CD4-positive, CD25-positive, alpha-beta regulatory T cell (primary cell): ENCODE results near the gene RAD51AP2. TPM values are rescaled to one million over a fixed set of nuclear protein-coding genes. Genes with fewer than 3 reads are reported as not detected.

ENCODE experiments used
- ATAC-seq, 2 donors: fragments of 150-1000 bp; cut with Tn5 transposase; one replicate each; pipeline ENCODE4 v1.10.0; 2021; ENCODE audit warnings: low read depth in 2 of 2, moderate number of reproducible peaks in 2 of 2, moderate library complexity in 1 of 2
- DNase-seq, 3 donors: peaks; one replicate each; pipeline versions ENCODE4 v3.0.0 to v3.0.0-alpha.2; 2012 to 2022; ENCODE audit warnings: mixed read lengths in 1 of 3
- H3K27ac ChIP-seq: one replicate; pipeline ENCODE4 v1.7.0; 2013; ENCODE audit warnings: mild to moderate bottlenecking, low read length; ENCODE audit not compliant: insufficient read depth, poor library complexity, severe bottlenecking
- H3K27me3 ChIP-seq: one replicate; pipeline ENCODE4 v1.7.0; 2013; ENCODE audit warnings: low read length; ENCODE audit not compliant: control insufficient read depth, insufficient read depth
- H3K36me3 ChIP-seq: one replicate; pipeline ENCODE4 v1.7.0; 2013; ENCODE audit warnings: mild to moderate bottlenecking, low read length, moderate library complexity; ENCODE audit not compliant: control insufficient read depth, insufficient read depth
- H3K4me1 ChIP-seq: 2 replicates; pipeline ENCODE4 v1.7.0; 2013; ENCODE audit warnings: mild to moderate bottlenecking, low read length; ENCODE audit not compliant: insufficient read depth, control insufficient read depth, poor library complexity, severe bottlenecking
- H3K4me3 ChIP-seq: one replicate; pipeline ENCODE4 v1.7.0; 2013; ENCODE audit warnings: low read depth, mild to moderate bottlenecking, low read length, moderate library complexity
- H3K9me3 ChIP-seq, 2 experiments: 1 replicate in 1 of 2; 2 replicates in 1 of 2; pipeline ENCODE4 v1.7.0; 2013; ENCODE audit warnings: low read length in 2 of 2, mild to moderate bottlenecking in 1 of 2, moderate library complexity in 1 of 2; ENCODE audit not compliant: control insufficient read depth in 2 of 2
- H3K27ac Mint-ChIP-seq, 3 donors: one replicate each; pipeline ENCODE4 v1.8.0; 2020 to 2022; ENCODE audit warnings: mild to moderate bottlenecking in 3 of 3, mixed read lengths in 3 of 3, moderate library complexity in 2 of 3
- H3K27me3 Mint-ChIP-seq: one replicate; pipeline ENCODE4 v1.8.0; 2022; ENCODE audit warnings: mild to moderate bottlenecking, mixed read lengths
- H3K36me3 Mint-ChIP-seq: one replicate; pipeline ENCODE4 v1.8.0; 2020; ENCODE audit warnings: mixed read lengths
- H3K4me1 Mint-ChIP-seq, 4 donors: one replicate each; pipeline ENCODE4 v1.8.0; 2020 to 2022; ENCODE audit warnings: mixed read lengths in 4 of 4, mild to moderate bottlenecking in 1 of 4
- H3K4me3 Mint-ChIP-seq, 4 donors: one replicate each; pipeline ENCODE4 v1.8.0; 2020 to 2022; ENCODE audit warnings: mild to moderate bottlenecking in 4 of 4, mixed read lengths in 4 of 4, moderate library complexity in 3 of 4
- H3K9me3 Mint-ChIP-seq, 7 donors: one replicate each; pipeline ENCODE4 v1.8.0; 2020 to 2022; ENCODE audit warnings: mixed read lengths in 7 of 7, mild to moderate bottlenecking in 3 of 7, moderate library complexity in 2 of 7
- polyA plus RNA-seq, 4 donors: library from polyadenylated mRNA; unstranded; fragments of 300-500 nt; fragmentation: Illumina TruSeq; gene quantifications; one replicate each; pipeline ENCODE4 v1.2.3, GENCODE V29; 2021
- total RNA-seq: library from RNA; stranded (reverse); gene quantifications from one replicate; pipeline ENCODE4 v1.2.3, GENCODE V29; 2022

The RAD51AP2 gene
- total and polyA plus RNA-seq, 5 donors from 2014 or later, result not detected

DNA sequence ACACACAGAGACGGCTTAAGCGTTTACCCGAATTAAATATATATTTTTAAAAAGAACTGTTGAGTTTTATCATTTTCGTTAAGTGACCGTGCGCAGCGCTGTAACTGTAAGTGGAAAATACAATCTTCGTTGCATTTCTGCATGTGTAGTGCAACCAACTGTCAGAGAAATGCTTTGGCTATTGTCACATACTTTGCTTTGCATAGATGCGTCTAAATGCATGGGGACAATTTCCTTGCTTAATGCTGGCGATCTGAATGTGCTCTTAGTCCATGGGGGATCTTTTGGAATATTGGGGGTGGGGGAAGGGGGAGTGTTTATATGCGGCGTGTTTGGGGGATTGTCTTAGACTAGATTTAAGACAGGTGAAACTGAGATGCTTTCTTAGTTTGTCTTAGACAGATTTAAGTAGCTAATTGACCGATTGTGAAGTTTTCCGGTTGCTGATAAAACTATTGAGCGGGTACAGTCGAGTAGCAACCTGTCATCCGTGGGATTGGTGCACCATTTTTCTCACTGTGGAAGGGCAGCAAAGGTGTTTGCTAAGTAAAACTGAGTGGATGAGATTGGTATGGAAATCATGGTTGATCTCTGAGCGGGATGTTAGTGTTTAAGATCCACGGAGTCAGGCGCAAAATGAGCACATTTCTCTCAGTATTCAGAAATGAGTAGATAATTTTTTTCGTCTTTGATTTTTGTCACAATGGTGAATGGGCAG is 22.7 kb upstream of the RAD51AP2 start:
- no peak overlapping the region for H3K4me3 ChIP-seq
- Mint-ChIP-seq H3K4me3 (no peak overlapping the region), H3K27ac (no peak overlapping the region), H3K9me3 (peaks cover 0 to 6% (median 1%) of the 10 kb centered on the region in 7 donors), H3K36me3 (no peaks in the 10 kb centered on the region), H3K4me1 (peaks cover 0 to 4% (median 1%) of the 10 kb centered on the region in 4 donors), H3K27me3 (peaks cover 56% of the 10 kb centered on the region)
- H3K36me3 ChIP-seq, result no peaks in the 10 kb centered on the region
- H3K9me3 ChIP-seq, result no peaks in the 10 kb centered on the region
- no peaks in the 10 kb centered on the region for H3K4me1 ChIP-seq
- H3K27ac ChIP-seq, result no peak overlapping the region
- ATAC-seq (no peak), DNase-seq (no peak)
- H3K27me3 ChIP-seq, result peaks cover 15% of the 10 kb centered on the region

DNA sequence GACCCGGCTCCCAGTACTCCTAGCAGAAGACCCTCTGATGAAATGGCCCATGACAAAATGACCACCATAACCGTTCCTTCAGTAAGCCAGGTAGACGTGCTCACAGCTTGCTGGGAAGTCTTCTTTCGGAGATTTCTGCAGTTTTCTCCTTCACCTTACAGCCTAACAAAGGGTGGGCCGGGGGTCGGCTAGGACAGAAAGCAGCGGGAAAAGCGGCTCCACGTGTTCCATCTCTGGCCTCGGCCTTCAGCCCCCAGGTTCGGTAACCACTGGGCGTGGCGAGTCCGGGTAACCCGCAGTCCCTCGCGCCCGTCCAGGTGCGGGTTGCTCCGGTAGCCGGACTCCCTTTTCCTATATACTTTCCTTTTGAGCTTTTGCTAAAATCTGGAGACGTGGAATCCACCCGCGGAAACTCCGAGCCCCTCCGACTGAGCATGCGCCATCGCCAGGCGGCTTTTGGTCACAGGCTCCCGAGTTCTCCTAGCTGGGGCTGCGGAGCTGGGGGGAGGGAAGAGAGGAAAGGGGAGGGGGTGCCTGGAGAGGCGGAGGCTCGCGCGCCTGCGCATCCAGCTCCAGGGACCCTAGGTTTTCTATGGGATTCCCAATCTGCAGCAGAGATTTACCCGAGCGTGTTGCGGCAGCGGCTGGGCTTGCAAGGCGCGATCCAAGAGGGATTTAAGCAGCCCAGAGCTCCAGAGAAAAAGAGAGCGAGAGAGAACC is 22.0 kb upstream of the RAD51AP2 start, which contains the start of gene VSNL1:
VSNL1 (plus strand) TSS at position 604 of the 720 bp plus-strand sequence. CDS start 51,379 bp downstream, outside the sequence.
- Mint-ChIP-seq H3K9me3 (peaks cover 0 to 7% (median 1%) of the 10 kb centered on the region in 7 donors), H3K36me3 (no peaks in the 10 kb centered on the region), H3K27me3 (peaks cover 61% of the 10 kb centered on the region), H3K27ac (no peak within 1 kb of the TSS), H3K4me3 (no peak within 1 kb of the TSS), H3K4me1 (peaks cover 0 to 4% (median 1%) of the 10 kb centered on the region in 4 donors)
- Histone ChIP-seq H3K27me3 (peaks cover 15% of the 10 kb centered on the region), H3K36me3 (no peaks in the 10 kb centered on the region), H3K9me3 (no peaks in the 10 kb centered on the region), H3K4me3 (no peak within 1 kb of the TSS), H3K4me1 (no peaks in the 10 kb centered on the region), H3K27ac (no peak within 1 kb of the TSS)
- ATAC-seq, result no peak
- DNase-seq, result no peak

DNA sequence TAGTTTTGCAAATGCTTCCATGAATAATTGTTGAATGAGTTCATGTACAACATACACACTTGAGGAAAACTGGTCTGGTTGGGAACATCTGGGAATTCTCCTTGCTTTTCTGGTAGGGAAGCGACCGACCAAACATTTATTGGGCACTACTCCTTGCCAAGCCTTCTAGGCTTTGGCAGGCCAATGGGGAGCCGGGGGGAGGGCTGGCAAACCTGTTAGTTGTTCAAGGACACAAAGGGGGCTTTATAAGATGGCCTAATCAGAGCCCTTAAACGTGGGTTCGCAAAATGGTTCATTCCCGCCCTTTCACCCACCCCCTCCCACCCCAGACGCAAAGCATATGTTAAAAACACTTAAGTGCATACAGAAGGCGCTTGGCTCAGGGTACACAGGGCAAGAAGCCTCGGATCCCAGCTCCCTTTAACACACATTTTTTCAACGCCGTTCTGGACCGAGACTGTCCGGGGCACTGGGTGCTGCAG is 21.4 kb upstream of the RAD51AP2 start:
- Histone ChIP-seq H3K4me1 (no peaks in the 10 kb centered on the region), H3K27me3 (peaks cover 15% of the 10 kb centered on the region), H3K27ac (no peak overlapping the region), H3K4me3 (no peak overlapping the region), H3K9me3 (no peaks in the 10 kb centered on the region), H3K36me3 (no peaks in the 10 kb centered on the region)
- H3K9me3 Mint-ChIP-seq, result peaks cover 0 to 9% (median 1%) of the 10 kb centered on the region in 7 donors
- no peak for ATAC-seq
- peaks cover 0 to 4% (median 1%) of the 10 kb centered on the region in 4 donors for H3K4me1 Mint-ChIP-seq
- no peak for DNase-seq
- H3K4me3 Mint-ChIP-seq, result no peak overlapping the region
- no peaks in the 10 kb centered on the region for H3K36me3 Mint-ChIP-seq
- H3K27me3 Mint-ChIP-seq, result peaks cover 65% of the 10 kb centered on the region
- H3K27ac Mint-ChIP-seq, result no peak overlapping the region

DNA sequence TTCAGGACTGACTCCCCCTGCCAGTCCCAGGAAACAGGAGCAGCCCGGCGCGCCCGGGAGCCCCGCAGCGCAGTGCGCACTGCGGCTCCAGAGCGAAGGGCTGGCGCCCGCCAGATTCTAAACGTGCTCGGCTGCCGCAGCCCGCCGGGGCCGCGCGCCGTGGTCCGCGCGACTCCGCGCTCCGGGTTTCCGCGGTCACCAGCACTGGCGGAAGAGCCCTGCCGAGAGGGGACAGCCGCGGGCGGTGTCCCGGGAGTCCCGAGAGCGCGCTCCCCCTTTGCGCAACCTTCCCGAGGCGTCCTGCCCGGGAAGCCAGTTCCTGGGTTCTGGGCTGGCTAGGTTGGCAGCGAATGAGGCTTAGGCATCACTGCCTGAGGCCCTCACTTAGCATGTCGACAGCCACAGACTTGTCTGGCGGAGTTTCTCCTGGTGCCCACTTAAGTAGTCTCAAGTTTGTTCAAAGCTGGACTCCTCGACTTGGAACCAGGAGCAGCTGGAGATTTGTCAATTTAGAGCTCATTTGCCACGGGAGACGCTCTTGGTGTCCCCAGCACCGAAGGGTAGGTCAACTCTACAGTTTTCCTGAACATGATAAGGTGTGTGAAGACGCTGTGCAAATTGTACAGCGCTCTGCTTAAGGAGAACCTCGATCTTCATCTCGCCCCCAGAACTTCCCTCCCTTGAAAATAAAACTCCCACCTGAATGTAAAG is 20.8 kb upstream of the RAD51AP2 start:
- no peak overlapping the region for H3K27ac ChIP-seq
- H3K36me3 ChIP-seq, result no peaks in the 10 kb centered on the region
- H3K36me3 Mint-ChIP-seq, result no peaks in the 10 kb centered on the region
- H3K4me3 ChIP-seq, result no peak overlapping the region
- peaks cover 0 to 4% (median 1%) of the 10 kb centered on the region in 4 donors for H3K4me1 Mint-ChIP-seq
- DNase-seq (no peak), ATAC-seq (no peak)
- no peaks in the 10 kb centered on the region for H3K4me1 ChIP-seq
- no peak overlapping the region for H3K4me3 Mint-ChIP-seq
- peaks cover 0 to 9% (median 1%) of the 10 kb centered on the region in 7 donors for H3K9me3 Mint-ChIP-seq
- peaks cover 15% of the 10 kb centered on the region for H3K27me3 ChIP-seq
- no peak overlapping the region for H3K27ac Mint-ChIP-seq
- H3K9me3 ChIP-seq, result no peaks in the 10 kb centered on the region
- peaks cover 64% of the 10 kb centered on the region for H3K27me3 Mint-ChIP-seq

DNA sequence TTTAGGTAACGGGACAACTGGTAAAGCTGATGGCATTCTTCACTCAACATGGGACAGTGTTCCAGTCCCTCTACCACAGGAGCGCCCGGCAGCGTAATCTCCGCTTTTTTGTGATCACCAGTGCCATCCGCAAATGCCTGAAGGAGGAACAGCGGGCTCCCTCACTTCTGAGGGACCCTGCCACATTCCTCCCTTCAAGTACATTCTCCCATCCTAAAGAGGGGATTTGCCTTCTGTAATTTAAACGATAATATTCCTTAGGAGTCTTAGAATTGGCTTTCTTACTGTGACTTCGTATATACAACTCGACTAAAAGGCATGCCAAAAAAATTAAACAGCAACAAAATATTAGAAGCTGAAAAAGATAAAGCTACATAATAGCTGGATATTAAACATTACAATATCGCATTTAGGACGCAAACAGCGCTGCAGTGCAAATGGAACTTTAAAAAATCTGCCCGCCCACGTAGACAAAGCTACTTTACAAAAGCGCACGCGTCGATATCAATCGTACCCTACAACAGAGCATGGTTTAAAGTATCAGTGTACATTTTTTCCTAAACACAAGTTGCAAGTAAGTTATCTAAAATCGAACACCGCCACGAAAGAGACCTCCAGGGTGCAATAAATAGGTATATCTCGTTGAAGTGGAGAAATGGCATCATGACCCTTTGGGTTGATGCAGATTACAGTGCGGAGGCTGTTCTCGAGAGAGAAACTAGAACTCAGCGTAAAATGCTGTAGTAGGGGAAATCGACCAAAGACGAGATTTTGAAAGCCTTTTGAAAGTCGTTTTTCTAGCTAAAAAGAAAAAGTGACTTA is 20.0 kb upstream of the RAD51AP2 start:
- Histone ChIP-seq H3K27me3 (peaks cover 12% of the 10 kb centered on the region), H3K4me1 (no peaks in the 10 kb centered on the region), H3K36me3 (no peaks in the 10 kb centered on the region), H3K4me3 (no peak overlapping the region), H3K9me3 (no peaks in the 10 kb centered on the region), H3K27ac (no peak overlapping the region)
- Mint-ChIP-seq H3K4me1 (peaks cover 0 to 4% (median 1%) of the 10 kb centered on the region in 4 donors), H3K27ac (no peak overlapping the region), H3K27me3 (peaks cover 56% of the 10 kb centered on the region), H3K4me3 (no peak overlapping the region), H3K36me3 (no peaks in the 10 kb centered on the region), H3K9me3 (peaks cover 0 to 9% (median 0%) of the 10 kb centered on the region in 7 donors)
- DNase-seq (no peak), ATAC-seq (no peak)

DNA sequence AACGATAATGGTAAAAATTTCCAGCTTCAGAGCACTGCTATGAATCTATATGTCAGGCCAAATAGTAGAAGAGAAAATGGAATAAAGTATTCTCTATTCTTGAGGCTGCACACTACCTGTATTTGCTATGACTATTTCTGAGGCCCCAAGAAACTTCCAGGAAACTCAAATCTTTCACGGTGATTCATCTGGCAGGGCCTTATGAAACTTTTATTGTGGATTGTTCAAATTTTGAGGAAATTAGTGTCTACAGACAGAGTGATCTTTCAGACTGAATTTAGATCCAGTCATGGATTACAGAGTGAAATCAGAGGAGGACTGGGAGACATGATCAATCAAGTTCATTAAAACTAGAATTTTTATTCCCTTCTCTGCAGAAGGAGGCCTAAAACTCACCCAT is 18.2 kb upstream of the RAD51AP2 start:
- ATAC-seq, result no peak
- H3K9me3 ChIP-seq, result no peaks in the 10 kb centered on the region
- no peak overlapping the region for H3K27ac ChIP-seq
- no peaks in the 10 kb centered on the region for H3K36me3 ChIP-seq
- H3K4me1 ChIP-seq, result no peaks in the 10 kb centered on the region
- no peak overlapping the region for H3K4me3 ChIP-seq
- DNase-seq, result no peak
- Mint-ChIP-seq H3K9me3 (peaks cover 0 to 9% (median 0%) of the 10 kb centered on the region in 7 donors), H3K27me3 (peaks cover 48% of the 10 kb centered on the region), H3K4me1 (peaks cover 0 to 4% (median 1%) of the 10 kb centered on the region in 4 donors), H3K36me3 (no peaks in the 10 kb centered on the region), H3K27ac (no peak overlapping the region), H3K4me3 (no peak overlapping the region)
- peaks cover 8% of the 10 kb centered on the region for H3K27me3 ChIP-seq

DNA sequence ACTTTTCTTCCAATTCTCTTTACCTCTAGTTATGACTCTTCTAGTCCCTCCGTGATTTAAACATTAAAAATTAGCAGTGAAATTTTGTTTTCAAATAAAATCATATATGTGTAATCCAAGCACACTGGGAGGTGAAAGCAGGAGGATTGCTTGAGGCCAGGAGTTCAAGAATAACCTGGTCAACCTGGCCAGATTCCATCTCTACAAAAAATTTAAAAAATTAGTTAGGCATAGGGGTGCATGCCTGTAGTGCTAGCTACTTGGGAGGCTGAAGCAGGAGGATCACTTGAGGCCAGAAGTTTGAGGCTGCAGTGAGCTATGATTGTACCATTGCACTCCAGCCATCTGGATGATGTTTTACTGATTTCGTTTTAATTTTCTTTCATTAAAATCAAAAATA is 15.3 kb upstream of the RAD51AP2 start:
- Histone ChIP-seq H3K36me3 (no peaks in the 10 kb centered on the region), H3K9me3 (no peaks in the 10 kb centered on the region), H3K27ac (no peak overlapping the region), H3K4me3 (no peak overlapping the region), H3K27me3 (peaks cover 8% of the 10 kb centered on the region), H3K4me1 (no peaks in the 10 kb centered on the region)
- Mint-ChIP-seq H3K4me3 (no peak overlapping the region), H3K4me1 (peaks cover 0 to 4% (median 1%) of the 10 kb centered on the region in 4 donors), H3K27ac (no peak overlapping the region), H3K9me3 (peaks cover 0 to 9% (median 0%) of the 10 kb centered on the region in 7 donors), H3K27me3 (peaks cover 28% of the 10 kb centered on the region), H3K36me3 (no peaks in the 10 kb centered on the region)
- DNase-seq (no peak), ATAC-seq (no peak)
